GM10248 (cell line): ENCODE measurements around the gene COL4A4.

Source experiments
- CTCF ChIA-PET: fragments of 300-600 bp; sonication (Branson Sonifier 250); formaldehyde crosslinking; extraction: SDS; loops from one replicate; lab custom pipeline; 2021; ENCODE audit warnings: antibody characterized with exemption; lab: Yijun Ruan, JAX
- POLR2A ChIA-PET: fragments of 350-650 bp; sonication (Branson Sonifier 250); formaldehyde crosslinking; extraction: SDS; loops from one replicate; lab custom pipeline; 2020; ENCODE audit warnings: antibody characterized with exemption; lab: Yijun Ruan, JAX
- DNase-seq: peaks from one replicate; pipeline ENCODE4 v3.0.0; 2012; ENCODE audit errors: extremely low spot score
- TF ChIP-seq, protein P1 (sequence below): IDR thresholded peaks from 2 replicates; pipeline ENCODE4 v1.5.1; 2012; ENCODE audit warnings: mild to moderate bottlenecking, low read depth; ENCODE audit errors: extremely low read depth, missing control alignments, control extremely low read depth

The COL4A4 gene

GRCh38 chr2:227125506-227125905 lies 38.5 kb downstream of the COL4A4 start:
- TF ChIP-seq, protein P1, sequence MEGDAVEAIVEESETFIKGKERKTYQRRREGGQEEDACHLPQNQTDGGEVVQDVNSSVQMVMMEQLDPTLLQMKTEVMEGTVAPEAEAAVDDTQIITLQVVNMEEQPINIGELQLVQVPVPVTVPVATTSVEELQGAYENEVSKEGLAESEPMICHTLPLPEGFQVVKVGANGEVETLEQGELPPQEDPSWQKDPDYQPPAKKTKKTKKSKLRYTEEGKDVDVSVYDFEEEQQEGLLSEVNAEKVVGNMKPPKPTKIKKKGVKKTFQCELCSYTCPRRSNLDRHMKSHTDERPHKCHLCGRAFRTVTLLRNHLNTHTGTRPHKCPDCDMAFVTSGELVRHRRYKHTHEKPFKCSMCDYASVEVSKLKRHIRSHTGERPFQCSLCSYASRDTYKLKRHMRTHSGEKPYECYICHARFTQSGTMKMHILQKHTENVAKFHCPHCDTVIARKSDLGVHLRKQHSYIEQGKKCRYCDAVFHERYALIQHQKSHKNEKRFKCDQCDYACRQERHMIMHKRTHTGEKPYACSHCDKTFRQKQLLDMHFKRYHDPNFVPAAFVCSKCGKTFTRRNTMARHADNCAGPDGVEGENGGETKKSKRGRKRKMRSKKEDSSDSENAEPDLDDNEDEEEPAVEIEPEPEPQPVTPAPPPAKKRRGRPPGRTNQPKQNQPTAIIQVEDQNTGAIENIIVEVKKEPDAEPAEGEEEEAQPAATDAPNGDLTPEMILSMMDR: no peak
- DNase-seq: no peak
- POLR2A ChIA-PET: no interaction called here
- CTCF ChIA-PET: interaction anchor here (0.9 to 1.8 kb wide), 4 partner anchors 8 to 222 kb away, joined by 3 to 11 read pairs (median 4); no protein-coding TSS in a partner anchor

DNA sequence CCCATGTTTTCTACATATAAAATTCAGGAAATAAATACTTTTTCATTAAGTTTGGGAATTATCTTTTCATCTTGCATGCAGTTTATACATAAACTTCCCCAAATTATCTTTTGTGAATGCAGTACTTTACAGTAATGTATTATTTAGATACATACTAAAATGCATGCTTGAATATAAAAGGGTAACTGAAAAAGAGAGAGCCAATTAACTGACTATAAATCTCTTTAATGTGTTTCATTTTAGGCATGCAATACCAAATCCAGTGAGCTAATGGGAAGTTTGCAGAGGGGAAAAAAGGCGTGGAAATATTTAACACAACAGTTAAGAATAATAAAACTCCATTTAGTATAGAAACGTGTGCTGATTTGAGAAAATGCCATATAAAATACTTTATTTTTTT lies 39.2 kb downstream of the COL4A4 start:
- DNase-seq: no peak
- TF ChIP-seq, protein P1: no peak
- CTCF ChIA-PET: interaction anchor here (0.9 to 1.8 kb wide), 4 partner anchors 9 to 222 kb away, joined by 3 to 11 read pairs (median 4); no protein-coding TSS in a partner anchor
- POLR2A ChIA-PET: no interaction called here

GRCh38 chr2:227123697-227124096 lies 40.3 kb downstream of the COL4A4 start:
- CTCF ChIA-PET: interaction anchor here (1.7 kb wide), 1 partner anchor 114 kb away, joined by 11 read pairs; no protein-coding TSS in a partner anchor
- POLR2A ChIA-PET: no interaction called here
- DNase-seq: no peak
- TF ChIP-seq, protein P1: no peak

GRCh38 chr2:227118353-227118752 lies 45.7 kb downstream of the COL4A4 start:
- ChIA-PET POLR2A (no interaction called here), CTCF (no interaction called here)
- DNase-seq: no peak
- TF ChIP-seq, protein P1: no peak

DNA sequence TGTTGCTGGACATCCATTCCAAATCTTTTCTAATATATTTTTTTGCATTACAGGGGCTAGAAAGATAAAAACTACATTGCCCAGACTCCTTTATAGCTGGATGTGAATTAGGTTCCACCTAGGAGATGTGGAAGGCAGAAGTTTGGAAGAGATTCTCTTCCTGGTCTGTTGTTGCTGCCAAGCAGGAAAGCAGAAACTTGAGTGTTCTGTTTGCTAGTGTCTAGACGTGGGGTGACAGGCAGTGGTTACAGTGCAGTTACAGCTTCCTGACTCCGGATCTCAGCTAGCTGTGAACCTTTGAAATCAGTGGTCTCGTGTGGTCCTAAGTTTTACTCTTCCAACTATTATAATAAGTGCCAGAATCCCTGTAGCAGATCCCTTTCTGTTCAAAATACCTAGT lies 46.2 kb downstream of the COL4A4 start:
- ChIA-PET POLR2A (no interaction called here), CTCF (interaction anchor here (0.6 kb wide), 1 partner anchor 104 kb away, joined by 3 read pairs; no protein-coding TSS in a partner anchor)
- TF ChIP-seq, protein P1: no peak
- no peak for DNase-seq

GRCh38 chr2:227117027-227117426 lies 47.0 kb downstream of the COL4A4 start:
- DNase-seq: no peak
- TF ChIP-seq, protein P1: no peak
- CTCF ChIA-PET: interaction anchor here (0.7 kb wide), 1 partner anchor 10 kb away, joined by 3 read pairs; no protein-coding TSS in a partner anchor
- POLR2A ChIA-PET: interaction anchor here (0.5 kb wide), 1 partner anchor 101 kb away, joined by 3 read pairs; no protein-coding TSS in a partner anchor

DNA sequence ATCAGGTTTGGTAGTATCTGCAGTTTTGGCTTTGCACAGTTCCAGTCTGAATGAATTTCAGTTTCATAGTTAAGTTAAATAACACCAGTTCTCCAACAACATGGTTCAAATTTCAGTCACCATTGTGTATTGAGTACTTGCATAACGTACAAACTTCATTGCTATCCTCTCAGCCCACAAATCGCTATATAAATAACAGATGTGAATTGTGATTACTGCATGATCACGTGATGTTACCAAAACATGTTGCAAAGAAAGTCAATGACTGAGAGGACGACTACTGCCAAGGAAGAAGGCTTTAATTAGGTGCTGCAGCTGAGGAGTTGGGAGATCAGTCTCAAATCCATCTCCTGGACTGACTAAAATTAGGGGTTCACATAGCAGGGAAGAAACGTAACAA lies 48.2 kb downstream of the COL4A4 start:
- no peak for DNase-seq
- ChIA-PET POLR2A (no interaction called here), CTCF (interaction anchor here (1.4 kb wide), 1 partner anchor 18 kb away, joined by 3 read pairs; no protein-coding TSS in a partner anchor)
- TF ChIP-seq, protein P1: no peak
